Measurements from ENCODE around the gene SNRNP70. TPM values are rescaled to one million over a fixed set of nuclear protein-coding genes. Genes with fewer than 3 reads are reported as not detected.

Gene SNRNP70
- total and polyA plus RNA-seq, 2 of the 13 experiments (the other 11 are each of a cell fraction or from before 2014, with no cell fraction given), result 150 to 210 TPM

- TF ChIP-seq ZNF44 (CRISPR knock-in tag; IDR thresholded peaks at IDR 0.05), result peak; percentile 29; the same call in 1 of the 2 replicates
- no peak for TF ChIP-seq MBD4 (IDR thresholded peaks at IDR 0.05; ENCODE audit: borderline replicate concordance, low read length)
- no peak for TF ChIP-seq ZNF788 (CRISPR knock-in tag; IDR thresholded peaks at IDR 0.05; ENCODE audit: borderline replicate concordance)
- no peak for TF ChIP-seq FUBP1 (CRISPR knock-in tag; IDR thresholded peaks at IDR 0.05; ENCODE audit: borderline replicate concordance)
- peak; percentile 90 for TF ChIP-seq ZBTB38 (CRISPR knock-in tag; IDR thresholded peaks at IDR 0.05)
- no peak for TF ChIP-seq ZSCAN9 (CRISPR knock-in tag; IDR thresholded peaks at IDR 0.05; ENCODE audit: borderline replicate concordance)
- TF ChIP-seq TEF (CRISPR knock-in tag; IDR thresholded peaks at IDR 0.05), result no peak
- TF ChIP-seq ZC3H13 (CRISPR knock-in tag; IDR thresholded peaks at IDR 0.05), result no peak
- TF ChIP-seq, protein P1, sequence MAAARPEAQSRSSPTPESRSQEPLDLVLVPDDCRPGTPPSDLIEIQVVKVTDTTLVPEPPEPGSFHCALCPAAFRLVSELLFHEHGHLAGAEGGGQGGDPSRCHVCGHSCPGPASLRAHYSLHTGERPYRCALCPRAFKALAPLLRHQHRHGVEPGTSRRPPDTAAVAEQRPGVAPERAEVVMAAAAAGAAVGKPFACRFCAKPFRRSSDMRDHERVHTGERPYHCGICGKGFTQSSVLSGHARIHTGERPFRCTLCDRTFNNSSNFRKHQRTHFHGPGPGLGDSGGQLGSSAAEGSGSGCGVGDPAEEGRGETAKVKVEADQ (CRISPR knock-in tag; IDR thresholded peaks at IDR 0.05; ENCODE audit: borderline replicate concordance), result 0 out of 2 replicates have a peak, but pooled peaks have one; percentile 39
- peak; percentile 55; the same call in 1 of the 2 replicates for TF ChIP-seq NR2F6 (IDR thresholded peaks at IDR 0.05)
- peak; percentile 5; the same call in 1 of the 2 replicates for TF ChIP-seq NR2F6 (CRISPR knock-in tag; IDR thresholded peaks at IDR 0.05)
- no peak for TF ChIP-seq ZNF674 (CRISPR knock-in tag; IDR thresholded peaks at IDR 0.05; ENCODE audit: low read depth)
- TF ChIP-seq HNF4A (CRISPR knock-in tag; IDR thresholded peaks at IDR 0.05), result peak; percentile 30
- no peak for TF ChIP-seq ZNF12 (CRISPR knock-in tag; IDR thresholded peaks at IDR 0.05)
- no peak for TF ChIP-seq PRMT3 (CRISPR knock-in tag; IDR thresholded peaks at IDR 0.05; ENCODE audit: borderline replicate concordance, low read depth)
- TF ChIP-seq GATAD2A (CRISPR knock-in tag; IDR thresholded peaks at IDR 0.05), result no peak
- no peak for TF ChIP-seq SSRP1 (CRISPR knock-in tag; IDR thresholded peaks at IDR 0.05)
- TF ChIP-seq ZNF580 (CRISPR knock-in tag; IDR thresholded peaks at IDR 0.05; ENCODE audit: borderline replicate concordance, low read depth), result no peak
- TF ChIP-seq DR1 (CRISPR knock-in tag; IDR thresholded peaks at IDR 0.05), result no peak
- no peak for TF ChIP-seq ZBTB20 (CRISPR knock-in tag; IDR thresholded peaks at IDR 0.05; ENCODE audit: borderline replicate concordance, low read depth)
- TF ChIP-seq ZBTB8A (CRISPR knock-in tag; IDR thresholded peaks at IDR 0.05; ENCODE audit: borderline replicate concordance, low read depth), result no peak
Measured at GRCh38 chr19:49117677-49118564, 32.7 kb downstream of the SNRNP70 start (continued).
